Neural cell (in vitro differentiated cells): ENCODE data around the gene UTRN. TPM values are rescaled to one million over a fixed set of nuclear protein-coding genes. Genes with fewer than 3 reads are reported as not detected.

Experiments used
- H2AFZ ChIP-seq: fragments of 200-600, 300-800 bp; sonication (generic), shearing (Covaris generic); 2 replicates; pipeline ENCODE4 v1.6.0; 2014; ENCODE audit warnings: low read depth, mild to moderate bottlenecking, antibody characterized with exemption, low read length, moderate library complexity
- H3F3A ChIP-seq: fragments of 200-600 bp; shearing (Covaris generic); 2 replicates; pipeline ENCODE4 v1.6.1; 2016; ENCODE audit warnings: mild to moderate bottlenecking, moderate library complexity, mixed read lengths, antibody characterized with exemption, low read length; ENCODE audit not compliant: insufficient read depth, poor library complexity, severe bottlenecking
- H3K27ac ChIP-seq: fragments of 200-600, 300-800 bp; sonication (generic), shearing (Covaris generic); 2 replicates; pipeline ENCODE4 v1.5.1; 2014; ENCODE audit warnings: mild to moderate bottlenecking, low read length, moderate library complexity
- H3K27me3 ChIP-seq: fragments of 300-800, 200-600 bp; sonication (generic), shearing (Covaris generic); 2 replicates; pipeline ENCODE4 v1.6.0; 2014; ENCODE audit warnings: mild to moderate bottlenecking, low read depth, low read length, moderate library complexity; ENCODE audit not compliant: insufficient read depth
- H3K36me3 ChIP-seq: fragments of 300-800, 200-600 bp; sonication (generic), shearing (Covaris generic); 2 replicates; pipeline ENCODE4 v1.5.1; 2014; ENCODE audit warnings: mild to moderate bottlenecking, antibody characterized with exemption, low read length, moderate library complexity; ENCODE audit not compliant: insufficient read depth
- H3K4me2 ChIP-seq: fragments of 300-800, 200-600 bp; sonication (generic), shearing (Covaris generic); 2 replicates; pipeline ENCODE4 v1.6.0; 2014; ENCODE audit warnings: mild to moderate bottlenecking, low read length
- H3K4me3 ChIP-seq: fragments of 300-800, 200-600 bp; sonication (generic), shearing (Covaris generic); 2 replicates; pipeline ENCODE4 v1.5.1; 2014; ENCODE audit warnings: mild to moderate bottlenecking, low read length, moderate library complexity
- H3K79me2 ChIP-seq: fragments of 200-600 bp; shearing (Covaris generic); replicated peaks from 2 replicates; pipeline ENCODE4 v1.6.0; 2014; ENCODE audit warnings: mild to moderate bottlenecking, low read length, moderate library complexity; ENCODE audit not compliant: insufficient read depth
- H3K9ac ChIP-seq: fragments of 300-800, 200-600 bp; sonication (generic), shearing (Covaris generic); 2 replicates; pipeline ENCODE4 v1.6.1; 2016; ENCODE audit warnings: mild to moderate bottlenecking, low read length, mixed read lengths
- H3K9me2 ChIP-seq: fragments of 200-600 bp; shearing (Covaris generic); 2 replicates; pipeline ENCODE4 v1.6.1; 2016; ENCODE audit warnings: mild to moderate bottlenecking, low read length, mixed read lengths; ENCODE audit not compliant: insufficient read depth
- H3K9me3 ChIP-seq: fragments of 200-600, 300-800 bp; sonication (generic), shearing (Covaris generic); 2 replicates; pipeline ENCODE4 v1.6.1; 2016; ENCODE audit warnings: mild to moderate bottlenecking, mixed run types, low read length, moderate library complexity, mixed read lengths
- H4K20me1 ChIP-seq: fragments of 200-600 bp; shearing (Covaris generic); 2 replicates; pipeline ENCODE4 v1.6.1; 2016; ENCODE audit warnings: mild to moderate bottlenecking, mixed run types; ENCODE audit not compliant: insufficient read depth
- CTCF ChIP-seq: fragments of 450-650 bp; IDR thresholded peaks from 2 replicates; pipeline ENCODE4 v1.5.1; 2014; ENCODE audit warnings: antibody characterized with exemption, mild to moderate bottlenecking, moderate library complexity; ENCODE audit not compliant: poor library complexity, severe bottlenecking
- EP300 ChIP-seq: fragments of 450-650 bp; conservative IDR thresholded peaks from 2 replicates; pipeline ENCODE4 v1.6.1; 2014; ENCODE audit warnings: antibody characterized with exemption, mild to moderate bottlenecking, moderate library complexity; ENCODE audit not compliant: poor library complexity, severe bottlenecking
- EZH2 ChIP-seq: fragments of 200-600, 300-800 bp; shearing (Covaris generic), sonication (generic); IDR thresholded peaks from 2 replicates; pipeline ENCODE4 v1.6.1; 2014; ENCODE audit warnings: antibody characterized with exemption, low read length, borderline replicate concordance, mild to moderate bottlenecking; ENCODE audit not compliant: insufficient read depth, poor library complexity, severe bottlenecking
- MXI1 ChIP-seq: fragments of 450-650 bp; conservative IDR thresholded peaks from 2 replicates; pipeline ENCODE4 v1.6.1; 2014; ENCODE audit warnings: antibody characterized with exemption, mild to moderate bottlenecking; ENCODE audit not compliant: poor library complexity, severe bottlenecking
- POLR2AphosphoS5 ChIP-seq: IDR thresholded peaks from 2 replicates; pipeline ENCODE4 v1.6.1; 2012
- RAD21 ChIP-seq: fragments of 450-650 bp; conservative IDR thresholded peaks from 2 replicates; pipeline ENCODE4 v1.6.1; 2014; ENCODE audit warnings: antibody characterized with exemption, mild to moderate bottlenecking, moderate library complexity
- REST ChIP-seq: IDR thresholded peaks from 2 replicates; pipeline ENCODE4 v1.6.1; 2012; ENCODE audit warnings: borderline replicate concordance
- SMC3 ChIP-seq: fragments of 450-650 bp; conservative IDR thresholded peaks from 2 replicates; pipeline ENCODE4 v1.6.1; 2014; ENCODE audit warnings: antibody characterized with exemption, mild to moderate bottlenecking, moderate library complexity; ENCODE audit not compliant: poor library complexity
- TAF1 ChIP-seq: IDR thresholded peaks from 2 replicates; pipeline ENCODE4 v1.6.1; 2012; ENCODE audit warnings: low read depth
- polyA plus RNA-seq: library from polyadenylated mRNA; depleted of rRNA; stranded (reverse); fragments of >200 nt; gene quantifications from 2 replicates; pipeline ENCODE4 v1.2.3, GENCODE V29; 2014

UTRN gene
- polyA plus RNA-seq, 1 donor from 2014 or later, result 5.2 TPM

- Histone ChIP-seq H3K9me3 (no peaks in the 10 kb centered on the region), H3K4me2 (peak overlapping the region; percentile 86), H3K27me3 (peaks cover 23% of the 10 kb centered on the region), H3K9me2 (no peaks in the 10 kb centered on the region), H3K9ac (peak overlapping the region; percentile 40), H2AFZ (no peak overlapping the region), H3K36me3 (no peaks in the 10 kb centered on the region), H3F3A (no peaks in the 10 kb centered on the region), H3K79me2 (peaks cover 31% of the 10 kb centered on the region), H3K4me3 (peak overlapping the region; percentile 92), H3K27ac (no peak overlapping the region), H4K20me1 (no peaks in the 10 kb centered on the region)
- TF ChIP-seq MXI1 (no peak), CTCF (no peak), POLR2AphosphoS5 (no peak), TAF1 (no peak), SMC3 (no peak), EP300 (no peak)
These were observed 338 bp downstream of the UTRN start for GRCh38 chr6:144285548-144285797.

GRCh38 chr6:144285798-144286502 lies 815 bp downstream of the UTRN start:
- Histone ChIP-seq H4K20me1 (no peaks in the 10 kb centered on the region), H3K9me2 (no peaks in the 10 kb centered on the region), H3K4me3 (peak overlapping the region; percentile 92), H3K9me3 (no peaks in the 10 kb centered on the region), H3K9ac (peak overlapping the region; percentile 40), H3K4me2 (peak overlapping the region; percentile 86), H3K79me2 (peaks cover 32% of the 10 kb centered on the region), H3K27ac (no peak overlapping the region), H3K27me3 (peaks cover 23% of the 10 kb centered on the region), H2AFZ (no peak overlapping the region), H3F3A (no peaks in the 10 kb centered on the region), H3K36me3 (no peaks in the 10 kb centered on the region)
- TF ChIP-seq POLR2AphosphoS5, result no peak
- no peak for TF ChIP-seq TAF1
- TF ChIP-seq MXI1, result peak; percentile 20

GRCh38 chr6:144286503-144287393 lies 1.6 kb downstream of the UTRN start:
- H3K27me3 ChIP-seq, result peaks cover 23% of the 10 kb centered on the region
- peak overlapping the region; percentile 92 for H3K4me3 ChIP-seq
- H3K9ac ChIP-seq, result peak overlapping the region; percentile 40
- no peak overlapping the region for H2AFZ ChIP-seq
- H3K79me2 ChIP-seq, result peaks cover 32% of the 10 kb centered on the region
- H3K27ac ChIP-seq, result no peak overlapping the region
- H3K9me3 ChIP-seq, result no peaks in the 10 kb centered on the region
- H4K20me1 ChIP-seq, result no peaks in the 10 kb centered on the region
- no peak for TF ChIP-seq TAF1
- no peak for TF ChIP-seq CTCF
- TF ChIP-seq POLR2AphosphoS5, result no peak
- no peak for TF ChIP-seq SMC3
- TF ChIP-seq MXI1, result no peak
- no peak for TF ChIP-seq REST
- TF ChIP-seq EP300, result no peak
- TF ChIP-seq EZH2, result no peak
- TF ChIP-seq RAD21, result no peak
- no peaks in the 10 kb centered on the region for H3K36me3 ChIP-seq
- H3K9me2 ChIP-seq, result no peaks in the 10 kb centered on the region
- no peaks in the 10 kb centered on the region for H3F3A ChIP-seq
- peak overlapping the region; percentile 86 for H3K4me2 ChIP-seq
